ENCODE results near the gene TBC1D5.

Gene TBC1D5

GRCh38 chr3:17176757-17177156 is 565.7 kb downstream of the TBC1D5 start:
- H3K4me3 ChIP-seq (ENCODE audit: low read depth, low read length): no peak overlapping the region
- H3K4me1 ChIP-seq (ENCODE audit: control insufficient read depth, insufficient read depth, low read length): no peaks in the 10 kb centered on the region
- no peaks in the 10 kb centered on the region for H3K9me3 ChIP-seq (ENCODE audit: control insufficient read depth, insufficient read depth, low read length)
- H3K27me3 ChIP-seq (ENCODE audit: control insufficient read depth, insufficient read depth, low read length): no peaks in the 10 kb centered on the region
- H3K27ac ChIP-seq (ENCODE audit: low read depth, low read length): no peak overlapping the region
- no peaks in the 10 kb centered on the region for H3K36me3 ChIP-seq (ENCODE audit: control insufficient read depth, insufficient read depth, low read length)
- H3K9ac ChIP-seq (ENCODE audit: low read depth, low read length): no peak overlapping the region

GRCh38 chr3:17175187-17175807 is 567.1 kb downstream of the TBC1D5 start:
- Histone ChIP-seq H3K9me3 (ENCODE audit: control insufficient read depth, insufficient read depth, low read length) (no peaks in the 10 kb centered on the region), H3K36me3 (ENCODE audit: control insufficient read depth, insufficient read depth, low read length) (no peaks in the 10 kb centered on the region), H3K4me1 (ENCODE audit: control insufficient read depth, insufficient read depth, low read length) (no peaks in the 10 kb centered on the region), H3K27ac (ENCODE audit: low read depth, low read length) (no peak overlapping the region), H3K27me3 (ENCODE audit: control insufficient read depth, insufficient read depth, low read length) (no peaks in the 10 kb centered on the region), H3K4me3 (ENCODE audit: low read depth, low read length) (no peak overlapping the region), H3K9ac (ENCODE audit: low read depth, low read length) (no peak overlapping the region)

- Histone ChIP-seq H3K36me3 (ENCODE audit: control insufficient read depth, insufficient read depth, low read length) (0 out of 2 replicates have a peak, but pooled peaks cover 3% of the 10 kb centered on the region), H3K27ac (ENCODE audit: low read depth, low read length) (no peak overlapping the region), H3K4me3 (ENCODE audit: low read depth, low read length) (no peak overlapping the region), H3K27me3 (ENCODE audit: control insufficient read depth, insufficient read depth, low read length) (no peaks in the 10 kb centered on the region), H3K9me3 (ENCODE audit: control insufficient read depth, insufficient read depth, low read length) (no peaks in the 10 kb centered on the region), H3K9ac (ENCODE audit: low read depth, low read length) (no peak overlapping the region), H3K4me1 (ENCODE audit: control insufficient read depth, insufficient read depth, low read length) (no peaks in the 10 kb centered on the region)
Measured at GRCh38 chr3:17166369-17166768, 576.1 kb downstream of the TBC1D5 start.

GRCh38 chr3:17162116-17162515 is 580.3 kb downstream of the TBC1D5 start:
- H3K9me3 ChIP-seq (ENCODE audit: control insufficient read depth, insufficient read depth, low read length): no peaks in the 10 kb centered on the region
- 0 out of 2 replicates have a peak, but pooled peaks cover 3% of the 10 kb centered on the region for H3K36me3 ChIP-seq (ENCODE audit: control insufficient read depth, insufficient read depth, low read length)
- H3K27me3 ChIP-seq (ENCODE audit: control insufficient read depth, insufficient read depth, low read length): no peaks in the 10 kb centered on the region
- no peak overlapping the region for H3K9ac ChIP-seq (ENCODE audit: low read depth, low read length)
- H3K4me1 ChIP-seq (ENCODE audit: control insufficient read depth, insufficient read depth, low read length): no peaks in the 10 kb centered on the region
- H3K27ac ChIP-seq (ENCODE audit: low read depth, low read length): no peak overlapping the region
- H3K4me3 ChIP-seq (ENCODE audit: low read depth, low read length): no peak overlapping the region

GRCh38 chr3:17160597-17160996 is 581.8 kb downstream of the TBC1D5 start:
- no peak overlapping the region for H3K9ac ChIP-seq (ENCODE audit: low read depth, low read length)
- no peak overlapping the region for H3K4me3 ChIP-seq (ENCODE audit: low read depth, low read length)
- H3K9me3 ChIP-seq (ENCODE audit: control insufficient read depth, insufficient read depth, low read length): no peaks in the 10 kb centered on the region
- H3K27me3 ChIP-seq (ENCODE audit: control insufficient read depth, insufficient read depth, low read length): no peaks in the 10 kb centered on the region
- no peak overlapping the region for H3K27ac ChIP-seq (ENCODE audit: low read depth, low read length)
- H3K36me3 ChIP-seq (ENCODE audit: control insufficient read depth, insufficient read depth, low read length): no peaks in the 10 kb centered on the region
- no peaks in the 10 kb centered on the region for H3K4me1 ChIP-seq (ENCODE audit: control insufficient read depth, insufficient read depth, low read length)

GRCh38 chr3:17158941-17159682 is 583.3 kb downstream of the TBC1D5 start:
- H3K36me3 ChIP-seq (ENCODE audit: control insufficient read depth, insufficient read depth, low read length): no peaks in the 10 kb centered on the region

GRCh38 chr3:17157713-17158112 is 584.7 kb downstream of the TBC1D5 start:
- Histone ChIP-seq H3K36me3 (ENCODE audit: control insufficient read depth, insufficient read depth, low read length) (no peaks in the 10 kb centered on the region), H3K4me1 (ENCODE audit: control insufficient read depth, insufficient read depth, low read length) (no peaks in the 10 kb centered on the region), H3K9me3 (ENCODE audit: control insufficient read depth, insufficient read depth, low read length) (no peaks in the 10 kb centered on the region), H3K4me3 (ENCODE audit: low read depth, low read length) (no peak overlapping the region), H3K27ac (ENCODE audit: low read depth, low read length) (no peak overlapping the region), H3K9ac (ENCODE audit: low read depth, low read length) (no peak overlapping the region), H3K27me3 (ENCODE audit: control insufficient read depth, insufficient read depth, low read length) (no peaks in the 10 kb centered on the region)

More at GRCh38 chr3:17158941-17159682, 583.3 kb downstream of the TBC1D5 start:
- H3K4me1 ChIP-seq (ENCODE audit: control insufficient read depth, insufficient read depth, low read length): no peaks in the 10 kb centered on the region
- no peaks in the 10 kb centered on the region for H3K9me3 ChIP-seq (ENCODE audit: control insufficient read depth, insufficient read depth, low read length)
- H3K27me3 ChIP-seq (ENCODE audit: control insufficient read depth, insufficient read depth, low read length): no peaks in the 10 kb centered on the region
- H3K9ac ChIP-seq (ENCODE audit: low read depth, low read length): no peak overlapping the region
- H3K4me3 ChIP-seq (ENCODE audit: low read depth, low read length): no peak overlapping the region
- no peak overlapping the region for H3K27ac ChIP-seq (ENCODE audit: low read depth, low read length)

- Histone ChIP-seq H3K27me3 (ENCODE audit: control insufficient read depth, insufficient read depth, low read length) (no peaks in the 10 kb centered on the region), H3K27ac (ENCODE audit: low read depth, low read length) (no peak overlapping the region), H3K4me1 (ENCODE audit: control insufficient read depth, insufficient read depth, low read length) (no peaks in the 10 kb centered on the region), H3K36me3 (ENCODE audit: control insufficient read depth, insufficient read depth, low read length) (no peaks in the 10 kb centered on the region), H3K4me3 (ENCODE audit: low read depth, low read length) (no peak overlapping the region), H3K9me3 (ENCODE audit: control insufficient read depth, insufficient read depth, low read length) (no peaks in the 10 kb centered on the region), H3K9ac (ENCODE audit: low read depth, low read length) (no peak overlapping the region)
Measured at GRCh38 chr3:17156864-17157263, 585.6 kb downstream of the TBC1D5 start.

GRCh38 chr3:17155951-17156350 is 586.5 kb downstream of the TBC1D5 start:
- H3K4me3 ChIP-seq (ENCODE audit: low read depth, low read length): no peak overlapping the region
- H3K9ac ChIP-seq (ENCODE audit: low read depth, low read length): no peak overlapping the region
- H3K36me3 ChIP-seq (ENCODE audit: control insufficient read depth, insufficient read depth, low read length): no peaks in the 10 kb centered on the region
- H3K27ac ChIP-seq (ENCODE audit: low read depth, low read length): no peak overlapping the region
- no peaks in the 10 kb centered on the region for H3K27me3 ChIP-seq (ENCODE audit: control insufficient read depth, insufficient read depth, low read length)
- no peaks in the 10 kb centered on the region for H3K9me3 ChIP-seq (ENCODE audit: control insufficient read depth, insufficient read depth, low read length)
- no peaks in the 10 kb centered on the region for H3K4me1 ChIP-seq (ENCODE audit: control insufficient read depth, insufficient read depth, low read length)

GRCh38 chr3:17154941-17155340 is 587.5 kb downstream of the TBC1D5 start:
- H3K9me3 ChIP-seq (ENCODE audit: control insufficient read depth, insufficient read depth, low read length): no peaks in the 10 kb centered on the region
- no peaks in the 10 kb centered on the region for H3K4me1 ChIP-seq (ENCODE audit: control insufficient read depth, insufficient read depth, low read length)
- H3K9ac ChIP-seq (ENCODE audit: low read depth, low read length): no peak overlapping the region
- no peaks in the 10 kb centered on the region for H3K27me3 ChIP-seq (ENCODE audit: control insufficient read depth, insufficient read depth, low read length)
- H3K27ac ChIP-seq (ENCODE audit: low read depth, low read length): no peak overlapping the region
- H3K36me3 ChIP-seq (ENCODE audit: control insufficient read depth, insufficient read depth, low read length): no peaks in the 10 kb centered on the region
- H3K4me3 ChIP-seq (ENCODE audit: low read depth, low read length): no peak overlapping the region

- Histone ChIP-seq H3K9ac (ENCODE audit: low read depth, low read length) (no peak overlapping the region), H3K4me3 (ENCODE audit: low read depth, low read length) (no peak overlapping the region), H3K9me3 (ENCODE audit: control insufficient read depth, insufficient read depth, low read length) (no peaks in the 10 kb centered on the region), H3K27ac (ENCODE audit: low read depth, low read length) (no peak overlapping the region), H3K27me3 (ENCODE audit: control insufficient read depth, insufficient read depth, low read length) (no peaks in the 10 kb centered on the region), H3K4me1 (ENCODE audit: control insufficient read depth, insufficient read depth, low read length) (no peaks in the 10 kb centered on the region), H3K36me3 (ENCODE audit: control insufficient read depth, insufficient read depth, low read length) (no peaks in the 10 kb centered on the region)
Measured at GRCh38 chr3:17154221-17154620, 588.2 kb downstream of the TBC1D5 start.
